SU-DHL-6 (cell line): Measurements from ENCODE around the gene TRAF2.

ENCODE experiments used
- CTCF ChIP-seq: fragments of 200-600 bp; sonication (generic); IDR thresholded peaks from one replicate; pipeline ENCODE4 v1.5.1; 2017; ENCODE audit warnings: antibody characterized with exemption, mild to moderate bottlenecking, low read length, moderate library complexity; ENCODE audit not compliant: insufficient read depth, poor library complexity, severe bottlenecking
- EZH2phosphoT487 ChIP-seq: fragments of 200-600 bp; sonication (generic), shearing (Covaris generic); conservative IDR thresholded peaks from 2 replicates; pipeline ENCODE4 v1.6.1; 2018; ENCODE audit warnings: mild to moderate bottlenecking, antibody characterized with exemption, low read length, moderate library complexity, mixed read lengths

GRCh38 chr9:136964171-136964689 lies 77.9 kb downstream of the TRAF2 start:
- no peak for TF ChIP-seq CTCF
- no peak for TF ChIP-seq EZH2phosphoT487
